ENCODE measurements around the gene RAD51B.

Gene RAD51B

DNA sequence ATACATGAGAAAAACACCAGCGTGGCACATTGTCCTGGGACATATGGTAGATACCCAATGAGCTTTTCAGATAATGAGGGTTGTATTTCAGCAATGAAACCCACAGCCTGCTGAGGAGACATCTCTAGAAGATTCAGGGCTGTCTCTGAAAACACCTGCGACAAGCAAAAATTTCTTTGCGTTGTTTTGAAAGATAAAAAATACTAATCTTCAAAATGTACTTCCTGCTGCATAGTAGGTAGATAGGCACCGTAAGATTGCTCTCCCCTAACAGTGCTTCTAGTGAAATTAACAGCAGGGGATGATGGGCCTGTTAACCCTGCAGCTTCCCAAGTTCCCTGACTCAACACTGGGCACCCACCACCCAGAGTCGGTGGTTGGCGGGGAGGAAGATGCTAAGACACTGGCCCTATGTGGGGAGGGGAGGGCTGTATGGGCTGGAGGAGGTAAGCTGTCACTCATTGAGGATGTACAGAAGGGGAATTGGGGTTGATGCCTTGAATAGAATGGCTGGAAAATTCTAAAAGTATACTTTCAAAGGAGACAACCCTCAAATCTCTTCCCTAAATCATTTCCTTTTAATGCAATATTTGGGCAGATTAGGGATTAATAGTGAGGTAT, 953.3 kb downstream of the RAD51B start:
- DNase-seq (ENCODE audit: low read depth in 1 of 2, low spot score in 1 of 2): no peak
- no peak for TF ChIP-seq GABPA (IDR thresholded peaks at IDR 0.05; ENCODE audit: low read depth)
- TF ChIP-seq POLR2AphosphoS5 (IDR thresholded peaks at IDR 0.05; ENCODE audit: low read depth): no peak
- TF ChIP-seq SPI1 (IDR thresholded peaks at IDR 0.05; ENCODE audit: borderline replicate concordance, low read depth): no peak
- TF ChIP-seq, protein P1, sequence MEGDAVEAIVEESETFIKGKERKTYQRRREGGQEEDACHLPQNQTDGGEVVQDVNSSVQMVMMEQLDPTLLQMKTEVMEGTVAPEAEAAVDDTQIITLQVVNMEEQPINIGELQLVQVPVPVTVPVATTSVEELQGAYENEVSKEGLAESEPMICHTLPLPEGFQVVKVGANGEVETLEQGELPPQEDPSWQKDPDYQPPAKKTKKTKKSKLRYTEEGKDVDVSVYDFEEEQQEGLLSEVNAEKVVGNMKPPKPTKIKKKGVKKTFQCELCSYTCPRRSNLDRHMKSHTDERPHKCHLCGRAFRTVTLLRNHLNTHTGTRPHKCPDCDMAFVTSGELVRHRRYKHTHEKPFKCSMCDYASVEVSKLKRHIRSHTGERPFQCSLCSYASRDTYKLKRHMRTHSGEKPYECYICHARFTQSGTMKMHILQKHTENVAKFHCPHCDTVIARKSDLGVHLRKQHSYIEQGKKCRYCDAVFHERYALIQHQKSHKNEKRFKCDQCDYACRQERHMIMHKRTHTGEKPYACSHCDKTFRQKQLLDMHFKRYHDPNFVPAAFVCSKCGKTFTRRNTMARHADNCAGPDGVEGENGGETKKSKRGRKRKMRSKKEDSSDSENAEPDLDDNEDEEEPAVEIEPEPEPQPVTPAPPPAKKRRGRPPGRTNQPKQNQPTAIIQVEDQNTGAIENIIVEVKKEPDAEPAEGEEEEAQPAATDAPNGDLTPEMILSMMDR (IDR thresholded peaks at IDR 0.05; ENCODE audit: insufficient read depth, low read length): no peak
- TF ChIP-seq, protein P2, sequence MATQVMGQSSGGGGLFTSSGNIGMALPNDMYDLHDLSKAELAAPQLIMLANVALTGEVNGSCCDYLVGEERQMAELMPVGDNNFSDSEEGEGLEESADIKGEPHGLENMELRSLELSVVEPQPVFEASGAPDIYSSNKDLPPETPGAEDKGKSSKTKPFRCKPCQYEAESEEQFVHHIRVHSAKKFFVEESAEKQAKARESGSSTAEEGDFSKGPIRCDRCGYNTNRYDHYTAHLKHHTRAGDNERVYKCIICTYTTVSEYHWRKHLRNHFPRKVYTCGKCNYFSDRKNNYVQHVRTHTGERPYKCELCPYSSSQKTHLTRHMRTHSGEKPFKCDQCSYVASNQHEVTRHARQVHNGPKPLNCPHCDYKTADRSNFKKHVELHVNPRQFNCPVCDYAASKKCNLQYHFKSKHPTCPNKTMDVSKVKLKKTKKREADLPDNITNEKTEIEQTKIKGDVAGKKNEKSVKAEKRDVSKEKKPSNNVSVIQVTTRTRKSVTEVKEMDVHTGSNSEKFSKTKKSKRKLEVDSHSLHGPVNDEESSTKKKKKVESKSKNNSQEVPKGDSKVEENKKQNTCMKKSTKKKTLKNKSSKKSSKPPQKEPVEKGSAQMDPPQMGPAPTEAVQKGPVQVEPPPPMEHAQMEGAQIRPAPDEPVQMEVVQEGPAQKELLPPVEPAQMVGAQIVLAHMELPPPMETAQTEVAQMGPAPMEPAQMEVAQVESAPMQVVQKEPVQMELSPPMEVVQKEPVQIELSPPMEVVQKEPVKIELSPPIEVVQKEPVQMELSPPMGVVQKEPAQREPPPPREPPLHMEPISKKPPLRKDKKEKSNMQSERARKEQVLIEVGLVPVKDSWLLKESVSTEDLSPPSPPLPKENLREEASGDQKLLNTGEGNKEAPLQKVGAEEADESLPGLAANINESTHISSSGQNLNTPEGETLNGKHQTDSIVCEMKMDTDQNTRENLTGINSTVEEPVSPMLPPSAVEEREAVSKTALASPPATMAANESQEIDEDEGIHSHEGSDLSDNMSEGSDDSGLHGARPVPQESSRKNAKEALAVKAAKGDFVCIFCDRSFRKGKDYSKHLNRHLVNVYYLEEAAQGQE (IDR thresholded peaks at IDR 0.05; ENCODE audit: insufficient replicate concordance, low read depth): no peak
- no peak overlapping the region for H3K27ac ChIP-seq (replicated peaks)
- no peak overlapping the region for H3K4me3 ChIP-seq (replicated peaks; ENCODE audit: insufficient read depth, low read length)
- no peaks in the 10 kb centered on the region for H3K27me3 ChIP-seq (ENCODE audit: insufficient read depth, poor library complexity, severe bottlenecking)

GRCh38 chr14:68774771-68775613, 955.4 kb downstream of the RAD51B start:
- Histone ChIP-seq H3K27ac (replicated peaks) (no peak overlapping the region), H3K4me3 (replicated peaks; ENCODE audit: insufficient read depth, low read length) (no peak overlapping the region), H3K27me3 (ENCODE audit: insufficient read depth, poor library complexity, severe bottlenecking) (no peaks in the 10 kb centered on the region)
- DNase-seq (ENCODE audit: low read depth in 1 of 2, low spot score in 1 of 2): no peak
- TF ChIP-seq GABPA (IDR thresholded peaks at IDR 0.05; ENCODE audit: low read depth) (no peak), POLR2AphosphoS5 (IDR thresholded peaks at IDR 0.05; ENCODE audit: low read depth) (no peak), SPI1 (IDR thresholded peaks at IDR 0.05; ENCODE audit: borderline replicate concordance, low read depth) (no peak)
- TF ChIP-seq, protein P1 (IDR thresholded peaks at IDR 0.05; ENCODE audit: insufficient read depth, low read length): no peak
- TF ChIP-seq, protein P2 (IDR thresholded peaks at IDR 0.05; ENCODE audit: insufficient replicate concordance, low read depth): no peak

GRCh38 chr14:68775614-68776126, 956.1 kb downstream of the RAD51B start:
- Histone ChIP-seq H3K27ac (replicated peaks) (no peak overlapping the region), H3K27me3 (ENCODE audit: insufficient read depth, poor library complexity, severe bottlenecking) (no peaks in the 10 kb centered on the region), H3K4me3 (replicated peaks; ENCODE audit: insufficient read depth, low read length) (no peak overlapping the region)
- TF ChIP-seq, protein P2 (IDR thresholded peaks at IDR 0.05; ENCODE audit: insufficient replicate concordance, low read depth): no peak
- TF ChIP-seq SPI1 (IDR thresholded peaks at IDR 0.05; ENCODE audit: borderline replicate concordance, low read depth): no peak
- TF ChIP-seq, protein P1 (IDR thresholded peaks at IDR 0.05; ENCODE audit: insufficient read depth, low read length): no peak
- no peak for TF ChIP-seq GABPA (IDR thresholded peaks at IDR 0.05; ENCODE audit: low read depth)
- TF ChIP-seq POLR2AphosphoS5 (IDR thresholded peaks at IDR 0.05; ENCODE audit: low read depth): no peak
- DNase-seq (ENCODE audit: low read depth in 1 of 2, low spot score in 1 of 2): no peak

Measured in HL-60 (cell line).